HEK293T (cell line): ENCODE data around the gene PRAC1.

ENCODE experiments used
- ARNT ChIP-seq: fragments of 450-650 bp; IDR thresholded peaks from 2 replicates; pipeline ENCODE4 v1.6.1; 2017; ENCODE audit warnings: mild to moderate bottlenecking
- BHLHE40 ChIP-seq: fragments of 450-650 bp; IDR thresholded peaks from 2 replicates; pipeline ENCODE4 v1.6.1; 2016; ENCODE audit warnings: mild to moderate bottlenecking, moderate library complexity, borderline replicate concordance
- CTBP1 ChIP-seq: fragments of 450-650 bp; IDR thresholded peaks from 2 replicates; pipeline ENCODE4 v1.6.1; 2016; ENCODE audit warnings: borderline replicate concordance
- ELF4 ChIP-seq: fragments of 450-650 bp; IDR thresholded peaks from 2 replicates; pipeline ENCODE4 v1.6.1; 2017; ENCODE audit warnings: antibody characterized with exemption
- FOXA1 ChIP-seq: fragments of 450-650 bp; IDR thresholded peaks from 2 replicates; pipeline ENCODE4 v1.6.1; 2016; ENCODE audit warnings: mild to moderate bottlenecking
- FOXK2 ChIP-seq: fragments of 450-650 bp; IDR thresholded peaks from 2 replicates; pipeline ENCODE4 v1.6.1; 2016; ENCODE audit warnings: mild to moderate bottlenecking
- FOXM1 ChIP-seq: fragments of 450-650 bp; IDR thresholded peaks from 2 replicates; pipeline ENCODE4 v1.6.1; 2017; ENCODE audit warnings: mild to moderate bottlenecking, borderline replicate concordance
- HDGF ChIP-seq: fragments of 450-650 bp; IDR thresholded peaks from 2 replicates; pipeline ENCODE4 v1.6.1; 2017; ENCODE audit warnings: antibody characterized with exemption, borderline replicate concordance
- NFRKB ChIP-seq: fragments of 450-650 bp; IDR thresholded peaks from 2 replicates; pipeline ENCODE4 v1.6.1; 2016; ENCODE audit warnings: mild to moderate bottlenecking, moderate library complexity
- PKNOX1 ChIP-seq: fragments of 450-650 bp; IDR thresholded peaks from 2 replicates; pipeline ENCODE4 v1.6.1; 2016
- SP1 ChIP-seq: fragments of 450-650 bp; IDR thresholded peaks from 2 replicates; pipeline ENCODE4 v1.6.1; 2017
- SUZ12 ChIP-seq: fragments of 450-650 bp; IDR thresholded peaks from 2 replicates; pipeline ENCODE4 v1.6.1; 2016; ENCODE audit warnings: mild to moderate bottlenecking
- TARDBP ChIP-seq: fragments of 450-650 bp; IDR thresholded peaks from 2 replicates; pipeline ENCODE4 v1.6.1; 2016
- ZNF384 ChIP-seq: fragments of 450-650 bp; IDR thresholded peaks from 2 replicates; pipeline ENCODE4 v1.6.1; 2016

- TF ChIP-seq PKNOX1: no peak
- no peak for TF ChIP-seq FOXA1
- no peak for TF ChIP-seq ELF4
- no peak for TF ChIP-seq TARDBP
- no peak for TF ChIP-seq HDGF
- TF ChIP-seq ZNF384: no peak
- TF ChIP-seq SP1: no peak
- no peak for TF ChIP-seq NFRKB
- no peak for TF ChIP-seq SUZ12
- TF ChIP-seq FOXM1: no peak
- no peak for TF ChIP-seq BHLHE40
- TF ChIP-seq FOXK2: no peak
- no peak for TF ChIP-seq CTBP1
- no peak for TF ChIP-seq ARNT
Measured at GRCh38 chr17:48723423-48724250, 1.3 kb upstream of the PRAC1 start.
